ENCODE measurements around the gene NELL2.

NELL2 gene

GRCh38 chr12:44526655-44527182, 349.4 kb downstream of the NELL2 start:
- DNase-seq (ENCODE audit: low spot score): no peak

GRCh38 chr12:44525806-44526654, 350.1 kb downstream of the NELL2 start:
- DNase-seq (ENCODE audit: low spot score): peak; percentile 37

DNA sequence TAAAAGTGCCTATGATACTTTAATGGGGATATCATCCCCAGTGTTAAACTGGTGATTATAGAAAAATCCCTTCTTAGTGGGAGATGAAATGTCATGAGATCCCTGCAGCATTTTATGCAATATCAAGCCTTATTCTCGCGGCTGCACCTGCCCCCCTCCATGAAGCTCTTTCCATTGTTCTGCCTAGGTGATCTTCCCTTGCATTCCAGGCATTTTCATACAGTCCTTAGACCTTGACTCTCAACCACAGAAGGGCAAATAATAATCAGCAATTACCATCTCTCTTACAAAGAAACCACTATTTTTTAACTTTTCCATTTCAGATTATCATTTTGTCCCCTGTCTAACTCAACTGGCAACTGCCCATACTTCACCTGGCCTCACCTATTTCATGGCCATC, 352.3 kb downstream of the NELL2 start:
- no peak for DNase-seq (ENCODE audit: low spot score)

- no peak for DNase-seq (ENCODE audit: low spot score)
Observed at GRCh38 chr12:44521702-44522101, 354.4 kb downstream of the NELL2 start.

- DNase-seq (ENCODE audit: low spot score): no peak
Observed at GRCh38 chr12:44519931-44520330, 356.2 kb downstream of the NELL2 start.

- DNase-seq (ENCODE audit: low spot score): no peak
Observed at GRCh38 chr12:44511289-44511688, 364.8 kb downstream of the NELL2 start.

GRCh38 chr12:44510510-44510909, 365.6 kb downstream of the NELL2 start:
- DNase-seq (ENCODE audit: low spot score): no peak

DNA sequence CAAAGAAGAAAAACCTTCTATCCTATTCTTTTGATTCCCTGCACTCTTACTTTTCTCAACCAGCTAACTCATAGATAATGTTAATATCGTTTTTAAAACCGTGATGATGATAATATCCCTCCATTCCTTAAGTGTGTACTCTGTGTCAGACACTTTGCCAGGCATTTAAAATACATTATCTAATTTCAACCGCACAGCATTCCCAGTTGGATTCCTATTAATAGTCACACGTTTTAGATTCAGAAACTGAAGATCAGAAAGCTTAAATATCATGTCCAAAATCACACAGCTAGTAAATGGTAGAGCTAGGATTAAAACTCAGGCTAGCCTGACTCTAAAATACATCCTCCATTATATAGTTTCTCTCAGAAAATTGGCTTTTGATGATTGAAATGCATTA, 366.0 kb downstream of the NELL2 start:
- no peak for DNase-seq (ENCODE audit: low spot score)

GRCh38 chr12:44509471-44509870, 366.6 kb downstream of the NELL2 start:
- no peak for DNase-seq (ENCODE audit: low spot score)

GRCh38 chr12:44507461-44507860, 368.7 kb downstream of the NELL2 start:
- no peak for DNase-seq (ENCODE audit: low spot score)

DNA sequence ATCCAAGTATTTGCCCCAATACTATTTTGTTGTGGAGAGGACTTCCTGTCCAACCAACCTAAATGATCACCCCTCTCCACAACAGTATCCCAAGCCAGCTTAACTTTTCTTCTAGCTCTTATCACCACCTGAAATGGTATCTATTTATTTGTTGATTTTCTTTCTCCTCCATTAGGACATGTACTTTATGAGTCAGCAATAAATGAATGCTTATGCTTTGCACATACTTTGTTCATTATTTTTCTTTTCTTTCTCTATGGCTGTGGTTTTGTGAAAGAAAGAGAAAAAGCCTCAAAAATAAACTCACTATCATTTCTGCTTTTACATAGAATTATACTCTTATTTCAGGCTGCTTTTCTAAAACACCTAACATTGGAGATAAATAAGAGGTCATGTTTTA, 371.3 kb downstream of the NELL2 start:
- no peak for DNase-seq (ENCODE audit: low spot score)

GRCh38 chr12:44503329-44503728, 372.8 kb downstream of the NELL2 start:
- no peak for DNase-seq (ENCODE audit: low spot score)

- no peak for DNase-seq (ENCODE audit: low spot score)
Observed at GRCh38 chr12:44502681-44503080, 373.4 kb downstream of the NELL2 start.

GRCh38 chr12:44500423-44500822, 375.7 kb downstream of the NELL2 start:
- no peak for DNase-seq (ENCODE audit: low spot score)

- peak; percentile 10 for DNase-seq (ENCODE audit: low spot score)
Observed at GRCh38 chr12:44497044-44497443, 379.1 kb downstream of the NELL2 start.

- DNase-seq (ENCODE audit: low spot score): no peak
Observed at GRCh38 chr12:44490181-44490580, 385.9 kb downstream of the NELL2 start.

- DNase-seq (ENCODE audit: low spot score): no peak
Observed at GRCh38 chr12:44488180-44488579, 387.9 kb downstream of the NELL2 start.

- DNase-seq (ENCODE audit: low spot score): no peak
Observed at GRCh38 chr12:44484862-44485261, 391.3 kb downstream of the NELL2 start.

DNA sequence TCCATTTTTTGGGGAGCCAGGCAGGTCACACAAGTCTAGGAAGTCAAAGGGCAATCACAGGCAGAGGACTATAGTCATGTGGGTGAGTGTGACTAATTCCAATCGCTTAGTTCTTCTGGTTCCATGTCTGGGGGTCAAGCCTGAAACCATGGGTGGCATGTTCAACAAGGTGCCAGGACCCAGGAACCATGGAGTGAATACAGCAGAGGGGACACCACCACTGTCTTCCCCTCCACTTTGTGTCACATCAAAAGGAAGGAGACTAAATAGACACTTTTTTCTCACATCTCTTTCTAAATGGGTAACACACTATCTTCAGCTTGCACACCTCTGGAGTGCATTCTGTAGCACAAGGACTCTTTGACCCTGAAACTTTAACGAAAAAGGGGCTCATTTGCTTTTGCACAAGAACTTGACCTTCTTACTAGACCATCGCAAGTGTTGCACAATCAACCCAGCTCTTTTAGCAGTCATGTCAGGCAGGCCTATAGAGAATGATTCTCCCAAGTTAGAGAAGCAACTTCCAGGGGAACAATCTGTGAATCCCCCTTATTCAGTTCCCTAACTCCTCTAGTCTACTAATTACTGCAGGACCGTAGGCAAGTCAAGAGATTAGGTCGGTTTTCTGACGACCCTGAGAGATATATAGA, 398.7 kb downstream of the NELL2 start:
- no peak for DNase-seq (ENCODE audit: low spot score)

GRCh38 chr12:44476683-44477082, 399.4 kb downstream of the NELL2 start:
- DNase-seq (ENCODE audit: low spot score): no peak

- DNase-seq (ENCODE audit: low spot score): no peak
Observed at GRCh38 chr12:44465139-44465538, 411.0 kb downstream of the NELL2 start.

DNA sequence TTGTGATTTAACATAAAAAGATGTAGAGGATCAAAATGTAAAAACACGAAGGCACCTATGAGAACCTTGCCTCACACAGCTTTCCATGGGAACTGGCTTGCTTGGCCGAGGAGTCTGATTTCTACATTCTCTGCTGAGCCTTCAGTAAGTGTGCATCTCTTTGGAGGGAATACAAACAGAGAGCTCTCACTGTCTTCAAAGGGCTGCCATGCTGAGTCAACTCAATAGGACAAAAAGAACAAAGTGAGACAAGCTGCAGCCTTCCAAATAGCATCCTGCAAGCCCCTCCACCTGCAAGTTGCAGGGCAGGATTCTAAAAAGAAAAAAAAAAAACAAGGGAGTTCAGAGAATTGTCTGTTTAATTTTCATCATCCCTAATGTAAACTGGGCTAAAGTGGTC, 411.9 kb downstream of the NELL2 start:
- no peak for DNase-seq (ENCODE audit: low spot score)

- no peak for DNase-seq (ENCODE audit: low spot score)
Observed at GRCh38 chr12:44462729-44463128, 413.4 kb downstream of the NELL2 start.

All from HuH-7.5 (cell line).